Stimulated activated CD8-positive, alpha-beta memory T cell treated with anti-CD3 and anti-CD28 coated beads, Interleukin-15, amount 100 ng/mL, for 4 hours (primary cell): ENCODE measurements around the gene CYP1B1.
"Not testable (repeated sequence)": the region's sequence is repeated elsewhere in the genome, so short reads cannot be mapped to it uniquely, and the experiment has no call there.

ENCODE experiments used
- DNase-seq, 2 donors: peaks; one replicate each; pipeline ENCODE4 v3.0.0-alpha.2; 2020; ENCODE audit warnings: low read depth in 2 of 2

The CYP1B1 gene

GRCh38 chr2:38032946-38033345 lies 43.0 kb downstream of the CYP1B1 start:
- no peak for DNase-seq

- no peak for DNase-seq
Measured at GRCh38 chr2:38030635-38031355, 45.2 kb downstream of the CYP1B1 start.

GRCh38 chr2:38029512-38029911 lies 46.4 kb downstream of the CYP1B1 start:
- no peak for DNase-seq

- no peak for DNase-seq
Measured at GRCh38 chr2:38028829-38029228, 47.1 kb downstream of the CYP1B1 start.

- DNase-seq, result no peak
Measured at GRCh38 chr2:38026846-38027245, 49.1 kb downstream of the CYP1B1 start.

- DNase-seq, result no peak
Measured at GRCh38 chr2:38021589-38021988, 54.4 kb downstream of the CYP1B1 start.

GRCh38 chr2:38020359-38021069 lies 55.4 kb downstream of the CYP1B1 start:
- not testable (repeated sequence) for DNase-seq

- no peak for DNase-seq
Measured at GRCh38 chr2:38017836-38018235, 58.1 kb downstream of the CYP1B1 start.
